ENCODE measurements around the gene NEURL3.

GRCh38 chr2:96541398-96542152 lies 36.4 kb upstream of the NEURL3 start:
- TF ChIP-seq CTCF (IDR thresholded peaks at IDR 0.05) (no peak), POLR2A (IDR thresholded peaks at IDR 0.05) (no peak)
